Stimulated activated CD4-positive, alpha-beta T cell treated with anti-CD3 and anti-CD28 coated beads, TNF-alpha, amount 100 ng/mL, for 24 hours (primary cell): Measurements from ENCODE around the gene SPATS1.

ENCODE experiments used
- DNase-seq, 3 experiments: peaks; one replicate each; pipeline ENCODE4 v3.0.0-alpha.2; 2020; ENCODE audit warnings: low read depth in 3 of 3

SPATS1 gene

GRCh38 chr6:44387346-44388134 is 45.1 kb downstream of the SPATS1 start, which contains the start of gene CDC5L:
Gene CDC5L (plus strand): TSS chr6:44387706. CDS start chr6:44387824, 118 bp downstream.
- DNase-seq, result peak; percentile 84 to 91 (median 91)

GRCh38 chr6:44388135-44388487 is 45.7 kb downstream of the SPATS1 start:
- no peak for DNase-seq

- no peak for DNase-seq
These were observed 46.4 kb downstream of the SPATS1 start for GRCh38 chr6:44388887-44389286.

GRCh38 chr6:44390158-44390683 is 47.8 kb downstream of the SPATS1 start:
- DNase-seq, result no peak
